Activated naive CD4-positive, alpha-beta T cell treated with anti-CD3 and anti-CD28 coated beads, Interleukin-2, amount 50 U/mL, for 24 hours (primary cell): ENCODE measurements around the gene UQCC2.

Experiments
- H3K27ac Mint-ChIP-seq: one replicate; pipeline ENCODE4 v1.8.0; 2021; ENCODE audit warnings: mild to moderate bottlenecking, mixed read lengths
- H3K27me3 Mint-ChIP-seq: one replicate; pipeline ENCODE4 v1.8.0; 2021; ENCODE audit warnings: mixed read lengths
- H3K36me3 Mint-ChIP-seq: one replicate; pipeline ENCODE4 v1.8.0; 2021; ENCODE audit warnings: mixed read lengths
- H3K4me1 Mint-ChIP-seq: one replicate; pipeline ENCODE4 v1.8.0; 2021; ENCODE audit warnings: mixed read lengths
- H3K4me3 Mint-ChIP-seq: one replicate; pipeline ENCODE4 v1.8.0; 2021; ENCODE audit warnings: mild to moderate bottlenecking, mixed read lengths
- H3K9me3 Mint-ChIP-seq: one replicate; pipeline ENCODE4 v1.8.0; 2021; ENCODE audit warnings: mixed read lengths

The UQCC2 gene

DNA sequence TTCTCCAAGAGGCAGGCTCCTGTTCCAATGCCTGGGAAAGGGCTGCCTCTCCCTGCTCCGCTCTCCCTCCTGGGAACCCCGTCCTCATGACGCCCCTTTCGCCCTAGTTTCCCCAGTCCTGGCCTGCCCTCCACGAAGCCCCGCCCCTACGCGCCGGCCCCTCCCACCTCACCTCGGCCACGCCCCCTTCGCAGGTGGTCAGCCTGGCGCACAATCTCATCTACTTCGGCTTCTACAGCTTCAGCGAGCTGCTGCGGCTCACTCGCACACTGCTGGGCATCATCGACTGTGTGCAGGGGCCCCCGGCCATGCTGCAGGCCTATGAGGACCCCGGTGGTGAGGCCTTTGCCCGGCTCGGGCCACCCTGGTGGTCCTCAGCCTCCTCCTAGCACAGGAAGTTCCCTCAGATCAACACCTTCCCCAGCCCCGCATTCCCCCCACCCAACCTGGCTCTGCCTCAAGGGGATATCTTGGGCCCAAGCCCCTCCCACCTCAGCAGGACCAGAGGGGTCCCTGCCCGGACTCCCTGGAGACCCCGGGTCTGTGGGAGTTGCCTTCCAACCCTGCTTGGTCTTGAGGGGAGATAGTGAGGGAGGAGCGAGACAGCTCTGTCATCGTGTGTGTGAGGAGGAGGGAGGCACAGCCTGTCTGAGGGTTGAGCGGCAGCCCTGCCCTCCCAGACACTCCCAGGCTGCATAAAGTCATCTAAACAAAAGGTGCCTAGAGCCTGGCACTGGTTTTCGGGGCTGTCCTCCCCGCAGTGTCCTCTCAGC is 40.3 kb downstream of the UQCC2 start:
- H3K9me3 Mint-ChIP-seq: no peaks in the 10 kb centered on the region
- H3K36me3 Mint-ChIP-seq: peaks cover 11% of the 10 kb centered on the region
- peaks cover 15% of the 10 kb centered on the region for H3K4me1 Mint-ChIP-seq
- no peak overlapping the region for H3K4me3 Mint-ChIP-seq
- H3K27ac Mint-ChIP-seq: no peak overlapping the region
- H3K27me3 Mint-ChIP-seq: no peaks in the 10 kb centered on the region

DNA sequence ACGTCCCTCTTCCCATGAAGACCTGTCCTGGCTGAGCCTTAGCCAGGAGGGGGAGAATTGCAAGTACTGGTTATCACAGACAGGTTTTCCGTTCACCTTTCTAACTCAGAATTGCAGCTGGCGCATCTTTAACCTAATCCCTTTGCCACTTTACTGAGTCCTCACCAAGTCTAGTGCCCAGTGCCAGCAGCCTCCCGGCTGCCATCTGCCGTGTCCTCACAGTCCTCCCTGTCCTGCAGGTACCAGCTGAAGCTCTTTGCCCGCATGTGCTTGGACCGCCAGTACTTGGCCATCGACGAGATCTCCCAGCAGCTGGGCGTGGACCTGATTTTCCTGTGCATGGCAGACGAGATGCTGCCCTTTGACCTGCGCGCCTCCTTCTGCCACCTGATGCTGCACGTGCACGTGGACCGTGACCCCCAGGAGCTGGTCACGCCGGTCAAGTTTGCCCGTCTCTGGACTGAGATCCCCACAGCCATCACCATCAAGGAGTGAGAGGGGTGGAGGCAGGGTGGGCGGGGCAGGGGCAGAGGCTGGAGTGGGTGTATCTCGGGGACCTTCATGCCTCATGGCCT is 41.3 kb downstream of the UQCC2 start:
- Mint-ChIP-seq H3K36me3 (peaks cover 11% of the 10 kb centered on the region), H3K4me3 (no peak overlapping the region), H3K9me3 (no peaks in the 10 kb centered on the region), H3K27me3 (no peaks in the 10 kb centered on the region), H3K4me1 (peaks cover 15% of the 10 kb centered on the region), H3K27ac (no peak overlapping the region)

DNA sequence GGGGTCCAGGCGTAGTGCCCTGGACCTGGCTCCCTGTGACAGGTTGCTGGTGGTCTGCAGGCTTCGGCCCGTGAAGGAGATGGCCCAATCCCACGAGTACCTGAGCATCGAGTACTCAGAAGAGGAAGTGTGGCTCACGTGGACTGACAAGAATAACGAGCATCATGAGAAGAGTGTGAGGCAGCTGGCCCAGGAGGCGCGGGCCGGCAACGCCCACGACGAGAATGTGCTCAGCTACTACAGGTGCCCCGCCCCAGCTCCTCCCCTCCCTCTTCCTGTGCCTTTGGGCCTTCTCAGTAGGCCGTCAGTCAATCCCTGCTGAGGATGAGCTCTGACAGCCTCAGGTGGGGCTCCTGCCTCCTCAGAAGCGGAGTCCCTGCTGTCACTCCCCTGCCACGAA is 42.6 kb downstream of the UQCC2 start:
- Mint-ChIP-seq H3K36me3 (peaks cover 11% of the 10 kb centered on the region), H3K27me3 (no peaks in the 10 kb centered on the region), H3K27ac (peak overlapping the region; percentile 86), H3K4me3 (no peak overlapping the region), H3K9me3 (no peaks in the 10 kb centered on the region), H3K4me1 (peaks cover 15% of the 10 kb centered on the region)

DNA sequence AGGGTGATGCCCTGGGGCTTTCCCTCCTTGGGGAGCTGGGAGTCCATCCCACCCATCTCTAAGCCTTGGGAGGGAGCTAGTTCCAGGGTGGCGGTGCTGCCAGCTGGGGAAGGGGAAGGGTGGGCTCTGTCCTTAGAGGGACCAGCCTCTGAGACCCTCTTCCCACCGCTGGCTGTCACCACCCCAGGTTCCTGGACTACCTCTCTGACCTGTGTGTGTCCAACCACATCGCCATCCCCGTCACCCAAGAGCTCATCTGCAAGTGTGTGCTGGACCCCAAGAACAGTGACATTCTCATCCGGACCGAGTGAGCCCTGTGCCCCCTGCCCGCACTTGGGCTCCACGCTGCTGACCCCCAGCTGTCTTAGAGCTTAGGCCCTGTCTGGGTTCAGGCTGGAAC is 43.2 kb downstream of the UQCC2 start:
- H3K4me3 Mint-ChIP-seq: no peak overlapping the region
- peaks cover 11% of the 10 kb centered on the region for H3K36me3 Mint-ChIP-seq
- H3K27me3 Mint-ChIP-seq: no peaks in the 10 kb centered on the region
- no peaks in the 10 kb centered on the region for H3K9me3 Mint-ChIP-seq
- H3K27ac Mint-ChIP-seq: peak overlapping the region; percentile 65
- H3K4me1 Mint-ChIP-seq: peaks cover 15% of the 10 kb centered on the region

DNA sequence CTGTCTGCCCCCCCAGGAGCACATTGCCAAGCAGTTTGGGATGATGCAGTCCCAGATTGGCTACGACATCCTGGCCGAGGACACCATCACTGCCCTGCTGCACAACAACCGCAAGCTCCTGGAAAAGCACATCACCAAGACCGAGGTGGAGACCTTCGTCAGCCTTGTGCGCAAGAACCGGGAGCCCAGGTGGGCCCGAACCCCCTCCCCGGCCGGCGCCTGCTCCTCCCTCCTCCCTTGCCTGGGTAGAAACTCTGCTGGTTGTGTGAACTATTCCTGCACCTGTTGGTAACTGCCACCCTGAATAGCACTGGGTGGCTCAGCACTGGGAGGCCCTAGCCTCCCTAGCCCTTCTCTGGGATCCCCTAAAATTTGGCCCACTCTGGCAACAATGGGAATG is 43.7 kb downstream of the UQCC2 start:
- H3K27ac Mint-ChIP-seq: no peak overlapping the region
- H3K36me3 Mint-ChIP-seq: peaks cover 13% of the 10 kb centered on the region
- H3K27me3 Mint-ChIP-seq: no peaks in the 10 kb centered on the region
- H3K4me1 Mint-ChIP-seq: peaks cover 15% of the 10 kb centered on the region
- no peak overlapping the region for H3K4me3 Mint-ChIP-seq
- H3K9me3 Mint-ChIP-seq: no peaks in the 10 kb centered on the region

DNA sequence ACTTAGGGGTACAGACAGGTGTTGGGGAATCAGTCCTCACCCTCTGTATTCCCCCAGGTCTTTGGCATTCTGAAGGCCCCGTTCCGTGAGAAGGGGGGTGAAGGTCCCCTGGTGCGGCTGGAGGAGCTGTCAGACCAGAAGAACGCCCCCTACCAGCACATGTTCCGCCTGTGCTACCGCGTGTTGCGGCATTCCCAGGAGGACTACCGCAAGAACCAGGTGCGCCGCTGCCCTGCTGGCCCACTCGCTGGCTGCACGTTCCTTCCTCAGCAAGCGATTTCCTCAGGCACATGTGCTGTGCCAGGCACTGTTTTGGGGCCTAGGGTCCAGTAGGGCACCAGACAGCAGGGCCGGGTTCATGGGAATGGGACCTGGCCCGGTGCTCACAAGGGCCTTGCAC is 44.4 kb downstream of the UQCC2 start:
- Mint-ChIP-seq H3K4me3 (no peak overlapping the region), H3K36me3 (peaks cover 13% of the 10 kb centered on the region), H3K27ac (no peak overlapping the region), H3K4me1 (peaks cover 15% of the 10 kb centered on the region), H3K27me3 (no peaks in the 10 kb centered on the region), H3K9me3 (no peaks in the 10 kb centered on the region)

DNA sequence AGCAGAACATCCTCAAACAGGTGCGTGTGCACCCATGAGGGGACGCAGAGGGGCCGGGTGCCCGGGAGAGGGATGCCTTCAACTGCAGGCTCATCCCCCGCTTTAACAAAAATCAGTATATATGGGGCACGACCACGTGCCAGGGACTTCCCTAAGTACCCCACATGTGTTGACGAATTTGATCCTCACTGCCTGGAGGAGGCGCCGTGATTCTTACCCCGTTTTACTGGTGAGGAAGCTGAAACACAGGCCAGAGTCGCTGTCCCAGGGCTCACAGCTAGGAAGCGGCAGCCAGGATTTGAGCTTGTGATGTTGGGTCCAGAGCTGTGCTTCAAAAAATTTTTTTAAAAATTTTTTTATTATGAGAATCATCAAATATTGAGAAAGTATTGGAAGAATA is 45.5 kb downstream of the UQCC2 start:
- Mint-ChIP-seq H3K4me1 (peaks cover 15% of the 10 kb centered on the region), H3K27me3 (no peaks in the 10 kb centered on the region), H3K36me3 (peaks cover 8% of the 10 kb centered on the region), H3K4me3 (no peak overlapping the region), H3K27ac (no peak overlapping the region), H3K9me3 (no peaks in the 10 kb centered on the region)

DNA sequence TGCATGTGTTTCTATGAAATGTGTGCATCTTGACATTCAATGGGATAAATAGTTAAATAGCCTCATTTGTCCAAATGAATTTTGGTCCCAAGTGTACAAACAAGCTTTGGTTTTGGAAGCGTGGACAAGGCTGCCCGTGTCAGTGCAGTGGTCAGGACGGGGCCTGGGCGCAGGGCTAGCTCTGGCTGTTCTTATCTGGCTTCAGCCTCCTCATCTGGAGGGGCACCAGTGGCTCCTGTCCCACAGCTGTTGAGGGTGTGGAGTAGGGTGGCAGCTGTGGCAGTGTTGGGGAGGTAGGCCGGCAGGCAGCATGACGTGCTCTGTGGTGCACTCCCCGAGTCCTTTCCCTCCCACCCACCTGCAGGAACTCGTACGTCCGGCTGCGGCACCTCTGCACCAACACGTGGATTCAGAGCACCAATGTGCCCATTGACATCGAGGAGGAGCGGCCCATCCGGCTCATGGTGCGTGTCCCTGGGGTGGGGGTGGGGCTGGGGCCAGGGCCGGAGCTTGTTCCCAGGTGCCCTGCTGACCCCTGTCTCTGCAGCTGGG is 46.9 kb downstream of the UQCC2 start:
- Mint-ChIP-seq H3K4me1 (peaks cover 14% of the 10 kb centered on the region), H3K27ac (no peak overlapping the region), H3K4me3 (no peak overlapping the region), H3K9me3 (no peaks in the 10 kb centered on the region), H3K36me3 (peaks cover 7% of the 10 kb centered on the region), H3K27me3 (no peaks in the 10 kb centered on the region)

DNA sequence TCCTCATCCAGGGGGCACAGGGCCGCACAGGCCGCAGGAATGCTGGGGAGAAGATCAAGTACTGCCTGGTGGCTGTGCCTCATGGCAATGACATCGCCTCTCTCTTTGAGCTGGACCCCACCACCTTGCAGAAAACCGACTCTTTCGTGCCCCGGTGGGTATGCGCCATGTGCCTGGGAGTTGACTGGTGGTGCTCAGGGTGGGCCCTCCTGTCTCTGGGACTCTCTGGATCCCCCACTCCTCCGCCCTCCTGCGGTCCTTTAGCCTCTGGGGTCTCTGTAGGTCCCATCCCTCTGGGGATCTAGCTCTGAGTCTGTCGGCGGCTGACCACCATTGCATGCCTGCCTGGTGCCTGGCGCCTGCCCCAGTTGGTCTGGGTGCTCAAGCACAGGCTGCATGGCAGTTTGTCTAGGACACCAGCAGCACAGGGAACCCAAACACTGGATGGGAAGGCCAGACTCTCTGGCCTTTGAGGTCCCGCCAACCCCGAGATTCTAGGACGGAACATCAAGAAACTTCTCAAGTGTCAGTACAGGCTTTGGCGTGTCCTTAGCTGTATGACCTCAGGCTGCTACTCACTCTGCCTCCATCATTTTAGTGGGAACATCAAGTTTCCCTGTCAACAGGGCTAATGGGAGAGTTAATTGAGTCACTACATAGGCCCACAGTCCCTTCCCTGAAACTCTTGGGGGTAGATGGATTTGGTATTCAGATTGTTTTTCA is 47.6 kb downstream of the UQCC2 start:
- Mint-ChIP-seq H3K27ac (no peak overlapping the region), H3K4me3 (no peak overlapping the region), H3K27me3 (no peaks in the 10 kb centered on the region), H3K36me3 (peaks cover 5% of the 10 kb centered on the region), H3K4me1 (peaks cover 7% of the 10 kb centered on the region), H3K9me3 (no peaks in the 10 kb centered on the region)

DNA sequence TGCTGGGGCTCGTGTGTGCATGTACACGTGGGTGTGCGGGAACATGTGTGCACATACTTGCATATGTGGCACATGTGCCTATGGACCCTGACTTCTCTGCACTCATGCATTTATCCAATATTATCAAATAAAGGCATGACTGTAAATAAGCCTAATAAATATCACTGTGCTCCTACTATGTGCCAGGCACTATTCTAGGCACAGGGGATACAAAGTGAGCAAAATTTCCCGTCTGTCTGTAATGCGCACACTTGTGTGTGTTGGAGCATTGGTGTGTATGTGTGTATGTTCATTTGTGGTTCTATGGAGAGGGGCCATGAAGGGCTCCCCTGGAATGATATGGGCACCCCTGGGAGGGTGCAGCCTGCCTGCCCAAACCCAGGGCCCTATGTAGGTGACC is 48.5 kb downstream of the UQCC2 start:
- Mint-ChIP-seq H3K27ac (peak overlapping the region; percentile 46), H3K4me3 (no peak overlapping the region), H3K4me1 (no peaks in the 10 kb centered on the region), H3K9me3 (no peaks in the 10 kb centered on the region), H3K36me3 (peaks cover 4% of the 10 kb centered on the region), H3K27me3 (no peaks in the 10 kb centered on the region)

DNA sequence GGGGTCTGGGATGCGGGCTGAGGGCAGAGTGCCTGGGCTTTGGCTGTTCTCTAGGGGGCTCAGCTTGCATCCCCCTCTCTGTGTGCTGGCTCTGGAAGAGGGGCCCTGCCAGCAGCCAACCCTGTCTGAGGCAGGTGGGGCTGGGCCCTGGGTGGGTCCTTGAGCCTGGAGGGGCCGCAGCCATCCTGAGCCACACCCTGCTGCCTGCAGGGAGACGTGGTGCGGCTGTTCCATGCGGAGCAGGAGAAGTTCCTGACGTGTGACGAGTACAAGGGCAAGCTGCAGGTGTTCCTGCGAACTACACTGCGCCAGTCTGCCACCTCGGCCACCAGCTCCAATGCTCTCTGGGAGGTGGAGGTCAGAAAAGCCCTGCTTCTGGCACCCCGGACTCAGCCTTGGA is 49.2 kb downstream of the UQCC2 start:
- peaks cover 2% of the 10 kb centered on the region for H3K36me3 Mint-ChIP-seq
- H3K4me1 Mint-ChIP-seq: no peaks in the 10 kb centered on the region
- no peaks in the 10 kb centered on the region for H3K27me3 Mint-ChIP-seq
- no peaks in the 10 kb centered on the region for H3K9me3 Mint-ChIP-seq
- H3K4me3 Mint-ChIP-seq: no peak overlapping the region
- H3K27ac Mint-ChIP-seq: no peak overlapping the region

DNA sequence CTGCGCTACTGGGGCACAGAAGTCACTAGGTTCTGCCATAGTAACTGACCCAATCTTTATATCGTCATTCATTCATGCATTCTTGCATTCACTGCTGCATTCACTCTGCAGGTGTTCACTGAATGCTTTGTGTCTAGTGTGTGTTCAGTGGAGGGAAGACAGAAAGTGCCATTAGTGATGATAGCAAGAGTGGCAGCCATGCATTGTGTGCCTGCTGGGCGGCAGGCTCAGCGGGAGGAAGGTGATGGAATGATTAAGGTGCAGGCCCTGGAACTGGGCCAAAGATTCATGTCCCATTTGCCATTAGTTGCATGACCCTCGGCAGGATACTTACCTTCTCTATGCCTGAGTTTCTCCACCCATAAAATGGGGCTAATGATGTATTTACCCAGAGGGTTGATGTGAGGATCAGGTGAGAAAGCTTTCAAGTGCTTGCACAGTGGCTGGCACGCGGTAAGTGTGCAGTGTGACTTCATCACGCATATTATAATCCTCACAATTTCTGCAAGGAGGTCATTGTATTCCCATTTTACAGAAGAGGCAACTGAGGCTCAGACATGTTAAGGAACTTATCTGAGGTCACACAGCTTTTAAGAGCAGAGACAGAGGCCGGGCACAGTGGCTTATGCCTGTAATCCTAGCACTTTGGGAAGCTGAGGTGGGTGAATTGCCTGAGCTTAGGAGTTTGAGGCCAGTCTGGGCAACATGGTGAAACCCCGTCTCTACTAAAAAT is 50.2 kb downstream of the UQCC2 start:
- Mint-ChIP-seq H3K36me3 (peaks cover 2% of the 10 kb centered on the region), H3K4me3 (no peak overlapping the region)

DNA sequence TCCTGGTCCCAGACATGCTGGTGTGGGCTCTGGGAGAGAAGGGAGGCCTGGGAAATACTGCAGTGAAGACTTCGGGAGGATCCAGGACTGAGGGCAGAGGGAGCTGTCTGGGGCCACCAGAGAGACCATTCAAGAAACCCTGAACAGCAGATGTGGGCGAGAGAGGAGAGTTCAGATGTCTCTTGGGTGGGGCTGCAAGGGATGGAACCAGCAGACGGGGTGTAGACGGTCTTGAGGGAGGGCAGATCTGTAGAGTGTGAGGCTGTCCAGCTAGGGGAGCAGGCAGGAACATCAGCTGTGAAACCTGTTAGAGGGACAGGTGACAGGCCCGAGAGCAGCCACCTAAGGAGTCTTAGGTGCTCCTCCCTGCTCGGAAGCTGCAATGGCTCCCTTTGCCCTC is 51.5 kb downstream of the UQCC2 start:
- Mint-ChIP-seq H3K9me3 (no peaks in the 10 kb centered on the region), H3K27ac (peak overlapping the region; percentile 72), H3K27me3 (no peaks in the 10 kb centered on the region), H3K4me3 (no peak overlapping the region), H3K4me1 (no peaks in the 10 kb centered on the region), H3K36me3 (peaks cover 2% of the 10 kb centered on the region)

More for the DNA sequence above, 50.2 kb downstream of the UQCC2 start:
- no peaks in the 10 kb centered on the region for H3K4me1 Mint-ChIP-seq
- H3K9me3 Mint-ChIP-seq: no peaks in the 10 kb centered on the region
- no peak overlapping the region for H3K27ac Mint-ChIP-seq
- H3K27me3 Mint-ChIP-seq: no peaks in the 10 kb centered on the region

DNA sequence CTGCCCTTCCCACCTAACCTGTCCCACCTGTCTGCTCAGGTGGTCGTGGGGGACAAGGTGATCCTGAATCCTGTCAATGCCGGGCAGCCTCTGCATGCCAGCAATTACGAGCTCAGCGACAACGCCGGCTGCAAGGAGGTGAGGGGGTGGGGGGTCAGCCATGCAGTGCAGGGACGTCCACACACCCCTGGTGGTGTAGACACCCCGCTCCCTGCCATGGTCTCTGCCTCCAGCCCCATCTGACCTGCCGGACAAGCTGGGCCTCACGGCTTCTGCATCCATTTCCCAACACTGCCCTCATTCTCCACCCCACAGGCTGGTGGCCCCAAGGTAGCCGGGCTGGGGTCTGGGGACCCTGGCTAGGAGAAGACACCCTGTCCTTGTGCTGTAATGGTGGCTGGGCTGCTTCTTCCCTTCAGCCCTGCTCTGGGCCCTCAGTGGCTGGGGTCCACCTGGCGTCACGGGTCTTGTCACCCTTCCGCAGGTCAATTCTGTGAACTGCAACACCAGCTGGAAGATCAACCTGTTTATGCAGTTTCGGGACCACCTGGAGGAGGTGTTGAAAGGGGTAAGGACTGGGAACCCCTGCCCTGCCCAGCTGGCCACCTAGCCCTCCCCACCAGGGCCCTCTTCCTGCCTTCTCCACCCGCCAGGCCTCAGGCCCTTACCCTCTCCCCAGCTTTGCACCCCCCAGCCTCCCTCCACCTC is 52.4 kb downstream of the UQCC2 start:
- H3K4me3 Mint-ChIP-seq: no peak overlapping the region
- no peaks in the 10 kb centered on the region for H3K27me3 Mint-ChIP-seq
- no peak overlapping the region for H3K27ac Mint-ChIP-seq
- peaks cover 2% of the 10 kb centered on the region for H3K36me3 Mint-ChIP-seq
- no peaks in the 10 kb centered on the region for H3K9me3 Mint-ChIP-seq
- no peaks in the 10 kb centered on the region for H3K4me1 Mint-ChIP-seq

DNA sequence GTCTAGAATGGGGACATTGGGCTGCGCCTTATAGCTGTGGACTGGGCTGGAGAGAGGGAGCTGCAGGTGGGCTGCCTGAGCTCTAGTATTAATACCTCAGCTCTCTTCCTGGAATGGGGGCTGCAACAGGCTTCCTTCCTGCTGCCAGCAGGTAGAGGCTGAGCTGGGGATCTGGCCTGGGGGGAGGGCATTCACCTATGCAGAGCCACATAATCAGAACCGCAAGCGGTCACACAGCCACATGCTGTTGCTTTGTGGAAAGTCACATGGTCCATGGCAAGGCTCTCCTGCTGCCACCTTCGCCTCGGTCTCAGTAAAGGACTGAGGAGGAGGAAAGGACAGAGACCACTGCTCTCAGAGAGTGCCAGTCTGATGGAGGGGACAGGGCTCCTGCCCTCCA is 54.7 kb downstream of the UQCC2 start:
- Mint-ChIP-seq H3K9me3 (no peaks in the 10 kb centered on the region), H3K4me1 (no peaks in the 10 kb centered on the region), H3K36me3 (no peaks in the 10 kb centered on the region), H3K4me3 (no peak overlapping the region), H3K27ac (no peak overlapping the region), H3K27me3 (no peaks in the 10 kb centered on the region)
